Trophoblast cell (in vitro differentiated cells and primary cell): ENCODE measurements around the gene SOD2. TPM values are rescaled to one million over a fixed set of nuclear protein-coding genes. Genes with fewer than 3 reads are reported as not detected.

Experiments
- DNase-seq, 2 donors: peaks; one replicate each; pipeline ENCODE4 v3.0.0-alpha.2; 2016
- H2AFZ ChIP-seq: 2 replicates; pipeline ENCODE4 v1.6.1; 2013; ENCODE audit warnings: low read length, moderate library complexity, mild to moderate bottlenecking; ENCODE audit not compliant: insufficient read depth, poor library complexity
- H2AK5ac ChIP-seq: 2 replicates; pipeline ENCODE4 v1.6.1; 2013; ENCODE audit warnings: mild to moderate bottlenecking, low read length
- H2BK120ac ChIP-seq: 2 replicates; pipeline ENCODE4 v1.6.1; 2013; ENCODE audit warnings: low read length, mild to moderate bottlenecking, moderate library complexity; ENCODE audit not compliant: insufficient read depth, poor library complexity
- H2BK12ac ChIP-seq: 2 replicates; pipeline ENCODE4 v1.6.1; 2013; ENCODE audit warnings: mild to moderate bottlenecking, low read length, moderate library complexity
- H2BK5ac ChIP-seq: 2 replicates; pipeline ENCODE4 v1.6.1; 2013; ENCODE audit warnings: low read length, low read depth, moderate library complexity, mild to moderate bottlenecking; ENCODE audit not compliant: poor library complexity
- H3K14ac ChIP-seq: 2 replicates; pipeline ENCODE4 v1.6.1; 2013; ENCODE audit warnings: mild to moderate bottlenecking, low read length
- H3K18ac ChIP-seq: 2 replicates; pipeline ENCODE4 v1.6.1; 2013; ENCODE audit warnings: mild to moderate bottlenecking, low read length
- H3K23ac ChIP-seq: 2 replicates; pipeline ENCODE4 v1.6.1; 2013; ENCODE audit warnings: low read length
- H3K27ac ChIP-seq: 2 replicates; pipeline ENCODE4 v1.5.1; 2013; ENCODE audit warnings: low read depth, mild to moderate bottlenecking, inconsistent platforms, low read length, moderate library complexity
- H3K27me3 ChIP-seq: 2 replicates; pipeline ENCODE4 v1.6.1; 2013; ENCODE audit warnings: inconsistent platforms, mild to moderate bottlenecking, low read length, moderate library complexity; ENCODE audit not compliant: insufficient read depth
- H3K36me3 ChIP-seq, 2 experiments: 1 replicate in 1 of 2; 2 replicates in 1 of 2; pipeline ENCODE4 v1.6.1; 2013; ENCODE audit warnings: low read length in 2 of 2, mild to moderate bottlenecking in 2 of 2, moderate library complexity in 1 of 2; ENCODE audit not compliant: insufficient read depth in 2 of 2, control insufficient read depth in 1 of 2
- H3K4ac ChIP-seq: 2 replicates; pipeline ENCODE4 v1.6.1; 2013; ENCODE audit warnings: low read depth, mild to moderate bottlenecking, low read length, moderate library complexity
- H3K4me1 ChIP-seq, 2 experiments: 1 replicate in 1 of 2; 2 replicates in 1 of 2; pipeline ENCODE4 v1.6.1; 2013; ENCODE audit warnings: low read length in 2 of 2, mild to moderate bottlenecking in 2 of 2, moderate library complexity in 1 of 2; ENCODE audit not compliant: insufficient read depth in 2 of 2, control insufficient read depth in 1 of 2
- H3K4me2 ChIP-seq: 2 replicates; pipeline ENCODE4 v1.6.1; 2013; ENCODE audit warnings: inconsistent platforms, mild to moderate bottlenecking, low read length, moderate library complexity
- H3K4me3 ChIP-seq: 2 replicates; pipeline ENCODE4 v1.5.1; 2013; ENCODE audit warnings: mild to moderate bottlenecking, low read depth, low read length, inconsistent platforms
- H3K79me1 ChIP-seq: one replicate; pipeline ENCODE4 v1.6.1; 2013; ENCODE audit warnings: low read length
- H3K79me2 ChIP-seq: 2 replicates; pipeline ENCODE4 v1.6.1; 2013; ENCODE audit warnings: low read length, mild to moderate bottlenecking; ENCODE audit not compliant: control insufficient read depth, insufficient read depth, poor library complexity
- H3K9ac ChIP-seq: 2 replicates; pipeline ENCODE4 v1.6.1; 2013; ENCODE audit warnings: mild to moderate bottlenecking, low read length
- H3K9me3 ChIP-seq: 2 replicates; pipeline ENCODE4 v1.6.1; 2013; ENCODE audit warnings: low read depth, mild to moderate bottlenecking, control low read depth, inconsistent platforms, low read length; ENCODE audit not compliant: insufficient read depth
- H4K12ac ChIP-seq: 2 replicates; pipeline ENCODE4 v1.6.1; 2013; ENCODE audit warnings: low read depth, mild to moderate bottlenecking, low read length, moderate library complexity
- H4K8ac ChIP-seq: 2 replicates; pipeline ENCODE4 v1.6.1; 2013; ENCODE audit warnings: low read depth, mild to moderate bottlenecking, low read length, moderate library complexity
- H4K91ac ChIP-seq: one replicate; pipeline ENCODE4 v1.6.1; 2013; ENCODE audit warnings: low read depth, mild to moderate bottlenecking, low read length, moderate library complexity
- WGBS: extraction: QIAGEN DNeasy Blood & Tissue Kit; methylation state at CpG from one replicate; pipeline ENCODE4 v1.1.7; 2013; ENCODE audit warnings: missing lambda C conversion rate; ENCODE audit not compliant: insufficient read length, insufficient coverage; ENCODE audit errors: extremely low coverage; 5-methylcytosine and 5-hydroxymethylcytosine counted together
- polyA plus RNA-seq: library from polyadenylated mRNA; stranded (reverse); fragments of 200-250 nt; gene quantifications from 2 replicates; pipeline ENCODE4 v1.2.3, GENCODE V29; 2013

SOD2 gene
- 26.7 and 26.8 TPM in 2 replicates for polyA plus RNA-seq

DNA sequence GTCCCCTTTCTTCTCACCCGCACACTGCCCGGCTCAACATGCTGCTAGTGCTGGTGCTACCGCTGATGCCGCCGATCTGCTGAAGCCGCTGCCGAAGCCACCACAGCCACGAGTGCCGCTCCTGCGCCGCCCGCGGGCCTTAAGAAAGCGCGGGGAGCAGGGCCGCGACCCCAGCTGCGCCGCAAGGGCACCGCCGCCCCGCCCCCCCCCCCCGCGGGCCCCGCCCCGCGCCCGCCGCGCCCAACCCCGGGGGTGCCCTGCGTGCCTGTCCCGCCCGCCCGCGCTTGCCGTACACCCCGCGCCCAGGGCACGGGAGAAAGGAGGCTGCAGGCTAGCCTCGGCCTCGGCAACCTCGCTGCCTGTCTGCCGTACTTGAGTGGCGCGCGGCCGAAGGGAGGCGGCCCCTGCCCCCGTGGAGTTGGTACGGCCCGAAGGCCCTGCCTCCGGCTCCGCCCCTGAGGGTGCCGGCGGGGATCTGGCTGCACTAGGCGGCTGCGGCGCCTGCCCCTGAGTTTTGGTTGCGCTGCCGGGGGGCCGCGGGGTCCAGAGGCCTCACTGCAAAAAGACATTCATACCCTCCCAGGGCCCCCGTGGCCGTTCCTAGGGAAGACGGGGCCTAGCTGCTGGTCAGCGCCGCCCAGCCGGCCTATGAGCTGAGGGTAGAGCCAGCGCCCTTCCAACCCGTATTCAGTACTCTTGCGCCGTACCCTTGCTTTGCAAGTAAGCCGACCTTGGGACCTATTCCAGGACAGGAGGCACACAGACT is at the start of gene SOD2:
SOD2 (minus strand) TSS at position 114 of the 766 bp plus-strand sequence; CDS start at position 40, 74 bp downstream.
- no peak within 1 kb of the TSS for H2AK5ac ChIP-seq
- H4K8ac ChIP-seq, result peak within 1 kb of the TSS; percentile 88
- peak within 1 kb of the TSS; percentile 77 for H2AFZ ChIP-seq
- peaks cover 0 to 9% of the 10 kb centered on the region in 2 experiments for H3K4me1 ChIP-seq
- peak within 1 kb of the TSS; percentile 76 for H3K9ac ChIP-seq
- H2BK5ac ChIP-seq, result peak within 1 kb of the TSS; percentile 91
- H2BK120ac ChIP-seq, result peak within 1 kb of the TSS; percentile 96
- peak within 1 kb of the TSS; percentile 85 for H3K4me3 ChIP-seq
- no peaks in the 10 kb centered on the region for H3K27me3 ChIP-seq
- WGBS, result no CpG with 5 or more reads among the region's 74 CpGs
- H3K9me3 ChIP-seq, result no peaks in the 10 kb centered on the region
- H3K14ac ChIP-seq, result peak within 1 kb of the TSS; percentile 78
- H3K36me3 ChIP-seq, result peaks cover 0 to 4% of the 10 kb centered on the region in 2 experiments
- peak within 1 kb of the TSS; percentile 80 for H3K4me2 ChIP-seq
- peak within 1 kb of the TSS; percentile 15 for H3K23ac ChIP-seq
- peaks cover 6% of the 10 kb centered on the region for H3K79me1 ChIP-seq
- no peak within 1 kb of the TSS for H3K4ac ChIP-seq
- H3K79me2 ChIP-seq, result peaks cover 3% of the 10 kb centered on the region
- peak within 1 kb of the TSS; percentile 85 for H3K27ac ChIP-seq
- H4K91ac ChIP-seq, result peak within 1 kb of the TSS; percentile 88
- H4K12ac ChIP-seq, result peak within 1 kb of the TSS; percentile 67
- H2BK12ac ChIP-seq, result no peak within 1 kb of the TSS
- peak within 1 kb of the TSS; percentile 97 for H3K18ac ChIP-seq
- DNase-seq, result peak; percentile 76 to 82

DNA sequence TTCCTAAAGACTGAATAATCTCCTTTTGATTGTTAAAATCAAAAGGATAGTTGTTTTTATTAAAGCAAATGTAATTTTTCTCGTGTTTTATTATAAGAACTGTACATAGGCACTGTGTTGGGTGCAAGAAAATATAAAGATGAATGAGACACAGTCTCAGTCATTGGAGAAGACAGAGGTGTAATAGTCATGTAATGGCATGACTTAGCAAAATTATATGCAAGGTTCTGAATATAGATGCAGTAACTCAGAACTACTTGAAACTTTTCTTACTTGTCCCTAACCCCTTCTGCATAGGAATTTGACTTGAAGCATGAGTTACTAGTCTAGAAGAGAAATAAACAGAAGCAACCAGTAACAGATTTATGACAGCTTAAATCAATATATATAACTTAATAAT is 49.1 kb upstream of the SOD2 start:
- Histone ChIP-seq H2AFZ (no peak overlapping the region), H3K18ac (no peak overlapping the region), H2BK12ac (no peak overlapping the region), H4K12ac (no peak overlapping the region), H3K27ac (no peak overlapping the region), H3K23ac (no peak overlapping the region), H3K4me3 (no peak overlapping the region), H2BK5ac (no peak overlapping the region), H3K4ac (no peak overlapping the region), H3K9me3 (no peaks in the 10 kb centered on the region), H3K79me2 (peaks cover 3% of the 10 kb centered on the region), H3K9ac (no peak overlapping the region), H4K91ac (no peak overlapping the region), H3K4me2 (no peak overlapping the region), H3K27me3 (no peaks in the 10 kb centered on the region), H3K14ac (no peak overlapping the region), H4K8ac (no peak overlapping the region), H2BK120ac (no peak overlapping the region), H3K36me3 (peaks cover 17 to 25% of the 10 kb centered on the region in 2 experiments), H2AK5ac (no peak overlapping the region), H3K79me1 (no peaks in the 10 kb centered on the region), H3K4me1 (no peaks in the 10 kb centered on the region)
- DNase-seq, result no peak
- WGBS, result no CpG with 5 or more reads among the region's 1 CpG

DNA sequence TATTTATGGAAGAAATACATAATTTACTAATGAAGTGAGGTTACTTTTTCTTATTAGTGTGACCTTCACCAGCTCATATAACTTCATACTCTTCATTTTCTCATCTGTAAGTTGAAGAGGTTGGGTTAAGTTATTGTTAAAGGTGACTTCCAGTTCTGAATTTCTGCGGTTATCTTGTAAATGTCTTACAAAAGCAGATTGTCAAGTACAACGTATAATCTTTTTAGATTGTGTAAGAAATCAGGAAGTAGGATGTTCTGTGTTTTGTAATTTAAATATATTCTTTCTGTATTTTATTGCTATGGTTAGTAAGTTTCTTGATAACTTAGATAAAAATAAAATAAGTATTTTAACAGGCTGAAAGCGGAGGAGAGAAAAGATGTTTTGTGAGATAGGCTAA is 46.3 kb upstream of the SOD2 start:
- Histone ChIP-seq H2AK5ac (no peak overlapping the region), H2BK5ac (no peak overlapping the region), H3K79me2 (peaks cover 9% of the 10 kb centered on the region), H3K9me3 (no peaks in the 10 kb centered on the region), H2BK12ac (no peak overlapping the region), H4K8ac (no peak overlapping the region), H3K27me3 (no peaks in the 10 kb centered on the region), H3K9ac (no peak overlapping the region), H3K23ac (no peak overlapping the region), H3K4me2 (no peak overlapping the region), H3K14ac (no peak overlapping the region), H4K91ac (no peak overlapping the region), H3K4ac (no peak overlapping the region), H3K36me3 (peaks cover 15 to 20% of the 10 kb centered on the region in 2 experiments), H3K4me1 (no peaks in the 10 kb centered on the region), H3K4me3 (no peak overlapping the region), H3K79me1 (no peaks in the 10 kb centered on the region), H2AFZ (no peak overlapping the region), H2BK120ac (no peak overlapping the region), H3K27ac (no peak overlapping the region), H3K18ac (no peak overlapping the region), H4K12ac (no peak overlapping the region)
- WGBS, result no CpG with 5 or more reads among the region's 3 CpGs
- DNase-seq, result no peak

- DNase-seq, result no peak
- H3K18ac ChIP-seq, result no peak overlapping the region
- H3K36me3 ChIP-seq, result peaks cover 9 to 14% of the 10 kb centered on the region in 2 experiments
- no peak overlapping the region for H3K27ac ChIP-seq
- WGBS, result no CpG with 5 or more reads among the region's 7 CpGs
- H3K9ac ChIP-seq, result no peak overlapping the region
- no peaks in the 10 kb centered on the region for H3K79me1 ChIP-seq
- no peak overlapping the region for H2AFZ ChIP-seq
- no peak overlapping the region for H3K4me2 ChIP-seq
- H3K4me3 ChIP-seq, result no peak overlapping the region
- H4K8ac ChIP-seq, result no peak overlapping the region
- no peak overlapping the region for H4K12ac ChIP-seq
- H2BK5ac ChIP-seq, result no peak overlapping the region
- no peak overlapping the region for H2BK120ac ChIP-seq
- H3K9me3 ChIP-seq, result no peaks in the 10 kb centered on the region
- H2BK12ac ChIP-seq, result no peak overlapping the region
- H3K4me1 ChIP-seq, result no peaks in the 10 kb centered on the region
- peak overlapping the region; percentile 98 for H3K4ac ChIP-seq
- H4K91ac ChIP-seq, result no peak overlapping the region
- no peak overlapping the region for H3K14ac ChIP-seq
- H2AK5ac ChIP-seq, result no peak overlapping the region
- no peaks in the 10 kb centered on the region for H3K27me3 ChIP-seq
- no peak overlapping the region for H3K23ac ChIP-seq
- peaks cover 17% of the 10 kb centered on the region for H3K79me2 ChIP-seq
These were observed 43.9 kb upstream of the SOD2 start for GRCh38 chr6:159736908-159737307.
